Esophagus squamous epithelium (tissue), 5 donors: ENCODE results near the gene SLC24A4. TPM values are rescaled to one million over a fixed set of nuclear protein-coding genes. Genes with fewer than 3 reads are reported as not detected.

ENCODE experiments used
- DNase-seq: peaks from one replicate; lab custom pipeline; 2025; lab: John Stamatoyannopoulos, UW
- H3K27ac ChIP-seq, 4 donors: fragments of 200-600 bp; sonication (generic); one replicate each; pipeline ENCODE4 v1.5.1; 2016 to 2019; ENCODE audit warnings: mild to moderate bottlenecking in 1 of 4
- H3K27me3 ChIP-seq, 4 donors: fragments of 200-600 bp; sonication (generic); 1 replicate in 3 of 4; 2 replicates in 1 of 4; pipeline versions ENCODE4 v1.5.1 to v1.6.0; 2017 to 2021; ENCODE audit warnings: antibody characterized with exemption in 1 of 4
- H3K36me3 ChIP-seq, 3 donors: fragments of 200-600 bp; sonication (generic); one replicate each; pipeline ENCODE4 v1.5.1; 2016 to 2019
- H3K4me1 ChIP-seq, 3 donors: fragments of 200-600 bp; sonication (generic); one replicate each; pipeline ENCODE4 v1.5.1; 2017 to 2019
- H3K4me3 ChIP-seq, 4 donors: fragments of 200-600 bp; sonication (generic); 1 replicate in 3 of 4; 2 replicates in 1 of 4; pipeline ENCODE4 v1.5.1; 2016 to 2019; ENCODE audit warnings: mild to moderate bottlenecking in 2 of 4, moderate library complexity in 1 of 4
- H3K9me3 ChIP-seq, 3 donors: fragments of 200-600 bp; sonication (generic); one replicate each; pipeline ENCODE4 v1.5.1; 2016 to 2019
- POLR2A ChIP-seq, 4 donors: fragments of 450-650 bp; IDR thresholded peaks; one replicate each; pipeline ENCODE4 v1.6.1; 2017; ENCODE audit warnings: antibody characterized with exemption in 4 of 4, mild to moderate bottlenecking in 4 of 4, moderate library complexity in 3 of 4
- WGBS, 2 donors: methylation state at CpG; one replicate each; pipeline ENCODE4 v1.1.5; 2018; 5-methylcytosine and 5-hydroxymethylcytosine counted together
- intact Hi-C: fragments of 100-400 bp; cut with DNase I; formaldehyde crosslinking; loops from one replicate; pipeline ENCODE4 v1.15.0; 2022
- total RNA-seq, 4 donors: library from RNA; depleted of rRNA; stranded (reverse); fragments of >200 nt; gene quantifications; one replicate each; pipeline ENCODE4 v1.1.0, GENCODE V29; 2016
- TF ChIP-seq, protein P1 (sequence below), 6 experiments: fragments of 450-650 bp in 4 of 6; fragments of 200-600 bp in 2 of 6; sonication (generic) in 2 of 6; IDR thresholded peaks; one replicate each; pipeline ENCODE4 v1.5.1; 2016 to 2019; ENCODE audit warnings: antibody characterized with exemption in 6 of 6, mild to moderate bottlenecking in 4 of 6, moderate library complexity in 4 of 6
- donor health status: DM: yes; HTN: yes; CAD: no.

Gene SLC24A4
- total RNA-seq, 4 donors from 2014 or later: 0.04 to 0.38 (median 0.20) TPM

DNA sequence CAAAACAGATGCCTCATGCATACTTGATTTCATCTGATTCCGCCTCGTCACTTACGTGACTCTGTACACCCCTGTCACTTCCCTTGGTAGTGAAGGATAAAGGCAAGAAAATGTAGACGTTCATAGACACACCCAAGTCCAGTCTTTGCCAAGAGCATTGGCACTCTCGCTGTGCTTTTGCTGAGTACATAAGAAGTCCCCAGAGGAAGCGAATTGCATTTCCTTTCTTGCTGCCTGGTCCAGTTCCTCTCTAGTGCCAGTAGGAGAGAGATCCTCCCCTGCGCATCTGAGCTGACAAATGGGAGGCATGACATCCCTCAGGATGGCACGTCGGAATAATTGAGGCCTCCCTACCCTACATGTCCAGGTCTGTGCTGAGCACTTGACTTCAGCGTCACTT lies 169.3 kb downstream of the SLC24A4 start:
- Histone ChIP-seq H3K27me3 (no peaks in the 10 kb centered on the region), H3K36me3 (no peaks in the 10 kb centered on the region), H3K4me3 (no peak overlapping the region), H3K9me3 (no peaks in the 10 kb centered on the region), H3K4me1 (no peaks in the 10 kb centered on the region), H3K27ac (peak overlapping the region in 2 of 4 donors; percentile 44 to 58)
- DNase-seq: no peak
- 53 to 68% methylated on average over 5 to 9 of the region's 10 CpGs for WGBS, 2 donors
- intact Hi-C loops: no loop called here
- TF ChIP-seq POLR2A (IDR thresholded peaks at IDR 0.05): no peak
- TF ChIP-seq, protein P1, sequence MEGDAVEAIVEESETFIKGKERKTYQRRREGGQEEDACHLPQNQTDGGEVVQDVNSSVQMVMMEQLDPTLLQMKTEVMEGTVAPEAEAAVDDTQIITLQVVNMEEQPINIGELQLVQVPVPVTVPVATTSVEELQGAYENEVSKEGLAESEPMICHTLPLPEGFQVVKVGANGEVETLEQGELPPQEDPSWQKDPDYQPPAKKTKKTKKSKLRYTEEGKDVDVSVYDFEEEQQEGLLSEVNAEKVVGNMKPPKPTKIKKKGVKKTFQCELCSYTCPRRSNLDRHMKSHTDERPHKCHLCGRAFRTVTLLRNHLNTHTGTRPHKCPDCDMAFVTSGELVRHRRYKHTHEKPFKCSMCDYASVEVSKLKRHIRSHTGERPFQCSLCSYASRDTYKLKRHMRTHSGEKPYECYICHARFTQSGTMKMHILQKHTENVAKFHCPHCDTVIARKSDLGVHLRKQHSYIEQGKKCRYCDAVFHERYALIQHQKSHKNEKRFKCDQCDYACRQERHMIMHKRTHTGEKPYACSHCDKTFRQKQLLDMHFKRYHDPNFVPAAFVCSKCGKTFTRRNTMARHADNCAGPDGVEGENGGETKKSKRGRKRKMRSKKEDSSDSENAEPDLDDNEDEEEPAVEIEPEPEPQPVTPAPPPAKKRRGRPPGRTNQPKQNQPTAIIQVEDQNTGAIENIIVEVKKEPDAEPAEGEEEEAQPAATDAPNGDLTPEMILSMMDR (IDR thresholded peaks at IDR 0.05): peak in 2 of 6 experiments; percentile 3 to 20

DNA sequence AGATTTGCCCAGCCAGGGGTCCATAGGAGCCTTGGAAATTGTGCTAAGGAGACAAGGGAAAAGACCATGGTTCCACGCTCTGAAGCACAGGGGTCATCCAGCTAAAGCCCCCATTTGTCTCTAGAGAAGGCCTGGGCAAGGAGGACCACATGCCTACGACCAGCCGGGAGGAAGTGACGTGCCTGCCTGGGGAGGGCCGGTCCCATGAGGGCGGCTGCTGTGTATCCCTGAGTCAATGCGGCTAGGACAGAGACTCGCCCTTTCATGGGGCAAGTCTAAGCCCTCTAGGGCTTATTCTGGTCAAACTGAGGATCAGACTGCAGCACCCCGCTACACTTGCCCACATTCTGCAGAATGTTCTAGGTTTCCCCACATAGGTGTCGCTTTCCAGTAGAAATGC lies 170.1 kb downstream of the SLC24A4 start:
- no peaks in the 10 kb centered on the region for H3K9me3 ChIP-seq
- DNase-seq: no peak

DNA sequence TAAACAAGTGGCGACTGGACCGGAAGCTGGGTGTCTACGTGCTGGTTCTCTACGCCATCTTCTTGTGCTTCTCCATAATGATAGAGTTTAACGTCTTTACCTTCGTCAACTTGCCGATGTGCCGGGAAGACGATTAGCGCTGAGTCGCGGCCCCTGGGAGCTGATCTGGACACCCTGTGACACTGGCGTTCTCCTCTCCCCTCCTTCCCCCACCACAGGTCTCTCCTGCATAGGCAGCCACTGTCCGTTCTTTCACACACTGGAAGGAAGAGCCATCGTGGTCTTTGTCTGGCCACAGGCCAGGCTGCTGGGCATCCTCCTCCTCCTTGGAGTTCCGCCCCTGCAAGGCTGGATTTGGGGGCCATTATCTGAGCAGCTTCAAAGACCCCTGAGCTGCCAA lies 170.5 kb downstream of the SLC24A4 start:
- Histone ChIP-seq H3K27ac (no peak overlapping the region), H3K9me3 (no peaks in the 10 kb centered on the region), H3K36me3 (no peaks in the 10 kb centered on the region), H3K27me3 (no peaks in the 10 kb centered on the region), H3K4me3 (no peak overlapping the region), H3K4me1 (no peaks in the 10 kb centered on the region)
- WGBS, 2 donors: 91 to 98% methylated on average over 8 to 15 of the region's 16 CpGs
- intact Hi-C loops: no loop called here
- no peak for TF ChIP-seq POLR2A (IDR thresholded peaks at IDR 0.05)
- TF ChIP-seq, protein P1 (IDR thresholded peaks at IDR 0.05): no peak
- no peak for DNase-seq

More for the DNA sequence above, 170.1 kb downstream of the SLC24A4 start:
- Histone ChIP-seq H3K36me3 (no peaks in the 10 kb centered on the region), H3K4me1 (no peaks in the 10 kb centered on the region), H3K27me3 (no peaks in the 10 kb centered on the region), H3K27ac (no peak overlapping the region), H3K4me3 (no peak overlapping the region)
- 71 to 93% methylated on average over 4 to 5 of the region's 10 CpGs for WGBS, 2 donors
- no peak for TF ChIP-seq POLR2A (IDR thresholded peaks at IDR 0.05)
- TF ChIP-seq, protein P1 (IDR thresholded peaks at IDR 0.05): no peak
- intact Hi-C loops: no loop called here

DNA sequence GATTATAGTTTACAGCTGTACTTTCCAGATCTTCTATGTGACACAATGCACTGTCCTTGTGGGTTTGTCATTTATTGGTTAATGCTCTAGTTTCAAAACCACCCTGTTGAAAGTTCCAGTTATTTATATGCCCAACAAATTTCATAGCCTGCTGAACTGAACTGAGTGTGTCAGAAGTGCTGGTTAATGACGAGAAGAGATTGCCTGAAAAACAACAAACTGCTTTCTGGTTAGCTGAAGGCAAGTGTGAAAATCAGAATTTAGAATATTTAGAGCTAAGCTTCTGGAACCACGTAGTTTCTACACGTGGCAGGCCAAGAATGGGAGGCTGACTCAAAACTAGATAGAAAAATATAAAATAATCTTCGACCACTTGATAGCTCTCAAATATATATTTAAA lies 171.5 kb downstream of the SLC24A4 start:
- intact Hi-C loops: no loop called here
- 61 to 74% methylated on average over 4 of the region's 4 CpGs for WGBS, 2 donors

DNA sequence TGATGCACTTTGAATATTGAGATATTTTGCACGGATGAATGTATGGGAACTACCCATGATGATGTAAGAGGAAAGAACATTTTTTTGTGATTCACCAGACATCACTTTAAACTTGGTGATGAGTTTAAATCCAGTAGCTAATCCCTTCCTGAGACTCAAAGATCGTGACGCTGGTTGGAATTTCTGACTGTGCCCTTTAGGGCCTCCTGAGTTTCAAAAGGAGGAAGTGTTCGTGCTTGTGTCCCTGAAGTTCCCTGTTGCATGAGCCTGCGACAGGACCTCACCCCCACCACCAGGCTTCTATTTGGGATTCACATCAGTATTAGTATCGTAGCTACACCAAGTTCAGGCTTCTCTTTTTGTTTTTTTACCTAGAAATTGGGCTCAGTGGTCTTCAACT lies 172.1 kb downstream of the SLC24A4 start:
- Histone ChIP-seq H3K9me3 (no peaks in the 10 kb centered on the region), H3K27ac (no peak overlapping the region), H3K4me3 (no peak overlapping the region), H3K4me1 (no peaks in the 10 kb centered on the region), H3K27me3 (no peaks in the 10 kb centered on the region), H3K36me3 (no peaks in the 10 kb centered on the region)
- 40 to 52% methylated on average over 6 of the region's 6 CpGs for WGBS, 2 donors
- no peak for DNase-seq
- TF ChIP-seq, protein P1 (IDR thresholded peaks at IDR 0.05): peak in 1 of 6 experiments; percentile 24
- TF ChIP-seq POLR2A (IDR thresholded peaks at IDR 0.05): no peak
- intact Hi-C loops: no loop called here

More for the DNA sequence above, 171.5 kb downstream of the SLC24A4 start:
- no peak for TF ChIP-seq POLR2A (IDR thresholded peaks at IDR 0.05)
- Histone ChIP-seq H3K27ac (no peak overlapping the region), H3K36me3 (no peaks in the 10 kb centered on the region), H3K4me3 (no peak overlapping the region), H3K4me1 (no peaks in the 10 kb centered on the region), H3K27me3 (no peaks in the 10 kb centered on the region), H3K9me3 (no peaks in the 10 kb centered on the region)
- no peak for DNase-seq
